22Rv1 (cell line): Measurements from ENCODE around the gene PGGT1B.
"Not testable (repeated sequence)": the region's sequence is repeated elsewhere in the genome, so short reads cannot be mapped to it uniquely, and the experiment has no call there.

Source experiments
- H3K27ac ChIP-seq: fragments of 450-650 bp; 2 replicates; pipeline ENCODE4 v1.5.1; 2017
- ZFX ChIP-seq: fragments of 450-650 bp; IDR thresholded peaks from 2 replicates; pipeline ENCODE4 v1.6.1; 2017; ENCODE audit warnings: antibody characterized with exemption, borderline replicate concordance
- TF ChIP-seq, protein P1 (sequence below): fragments of 450-650 bp; IDR thresholded peaks from 2 replicates; pipeline ENCODE4 v1.5.1; 2017; ENCODE audit warnings: mild to moderate bottlenecking

Gene PGGT1B

GRCh38 chr5:115260248-115260647 lies 2.4 kb downstream of the PGGT1B start:
- no peak overlapping the region for H3K27ac ChIP-seq
- TF ChIP-seq, protein P1, sequence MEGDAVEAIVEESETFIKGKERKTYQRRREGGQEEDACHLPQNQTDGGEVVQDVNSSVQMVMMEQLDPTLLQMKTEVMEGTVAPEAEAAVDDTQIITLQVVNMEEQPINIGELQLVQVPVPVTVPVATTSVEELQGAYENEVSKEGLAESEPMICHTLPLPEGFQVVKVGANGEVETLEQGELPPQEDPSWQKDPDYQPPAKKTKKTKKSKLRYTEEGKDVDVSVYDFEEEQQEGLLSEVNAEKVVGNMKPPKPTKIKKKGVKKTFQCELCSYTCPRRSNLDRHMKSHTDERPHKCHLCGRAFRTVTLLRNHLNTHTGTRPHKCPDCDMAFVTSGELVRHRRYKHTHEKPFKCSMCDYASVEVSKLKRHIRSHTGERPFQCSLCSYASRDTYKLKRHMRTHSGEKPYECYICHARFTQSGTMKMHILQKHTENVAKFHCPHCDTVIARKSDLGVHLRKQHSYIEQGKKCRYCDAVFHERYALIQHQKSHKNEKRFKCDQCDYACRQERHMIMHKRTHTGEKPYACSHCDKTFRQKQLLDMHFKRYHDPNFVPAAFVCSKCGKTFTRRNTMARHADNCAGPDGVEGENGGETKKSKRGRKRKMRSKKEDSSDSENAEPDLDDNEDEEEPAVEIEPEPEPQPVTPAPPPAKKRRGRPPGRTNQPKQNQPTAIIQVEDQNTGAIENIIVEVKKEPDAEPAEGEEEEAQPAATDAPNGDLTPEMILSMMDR: no peak
- no peak for TF ChIP-seq ZFX

- H3K27ac ChIP-seq: no peak overlapping the region
- TF ChIP-seq, protein P1: no peak
- no peak for TF ChIP-seq ZFX
Measured at GRCh38 chr5:115257981-115258380, 4.7 kb downstream of the PGGT1B start.

GRCh38 chr5:115249379-115249778 lies 13.3 kb downstream of the PGGT1B start:
- H3K27ac ChIP-seq: not testable (repeated sequence)

GRCh38 chr5:115246361-115246991 lies 16.2 kb downstream of the PGGT1B start:
- H3K27ac ChIP-seq: no peak overlapping the region
- TF ChIP-seq, protein P1: peak; percentile 97
- TF ChIP-seq ZFX: no peak

- H3K27ac ChIP-seq: no peak overlapping the region
- no peak for TF ChIP-seq ZFX
- TF ChIP-seq, protein P1: no peak
Measured at GRCh38 chr5:115243412-115243811, 19.3 kb downstream of the PGGT1B start.

- TF ChIP-seq, protein P1: no peak
- no peak for TF ChIP-seq ZFX
Measured at GRCh38 chr5:115241881-115242642, 20.6 kb downstream of the PGGT1B start.

DNA sequence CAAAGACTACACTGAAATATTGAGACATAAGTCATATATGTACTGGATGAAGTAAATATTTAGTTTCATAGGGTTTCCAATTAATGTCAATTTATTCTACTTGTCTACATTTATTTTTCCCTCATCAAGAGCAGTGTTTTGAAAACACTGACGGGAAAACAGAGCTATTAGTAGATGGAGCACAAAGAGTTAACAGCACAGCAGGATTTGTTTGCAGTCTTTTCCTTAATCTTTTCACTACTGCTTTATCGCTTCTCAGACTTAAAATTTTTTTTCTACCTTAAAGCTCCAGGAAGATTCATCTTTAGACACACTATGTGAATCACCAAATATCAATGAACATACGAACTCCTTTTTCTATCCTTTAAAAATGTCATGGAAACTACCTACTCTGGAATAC lies 25.6 kb downstream of the PGGT1B start:
- TF ChIP-seq ZFX: no peak
- TF ChIP-seq, protein P1: no peak
- no peak overlapping the region for H3K27ac ChIP-seq

More at GRCh38 chr5:115241881-115242642, 20.6 kb downstream of the PGGT1B start:
- no peak overlapping the region for H3K27ac ChIP-seq
